HTR-8/SVneo (cell line): Measurements from ENCODE around the gene LOC128125822.

Experiments
- DNase-seq: peaks from one replicate; pipeline ENCODE4 v3.0.0; 2011; ENCODE audit warnings: low spot score, mixed read lengths; ENCODE audit not compliant: insufficient read length
- FAIRE-seq: peaks from 2 replicates; lab custom pipeline; 2011; peaks lifted over from hg19 to GRCh38; lab: Jason Lieb, UNC

Gene LOC128125822

GRCh38 chr6:63553900-63554299 lies 18.4 kb upstream of the LOC128125822 start:
- no peak for DNase-seq

GRCh38 chr6:63554782-63555181 lies 17.5 kb upstream of the LOC128125822 start:
- FAIRE-seq (no peak), DNase-seq (no peak)

More at GRCh38 chr6:63553900-63554299, 18.4 kb upstream of the LOC128125822 start:
- no peak for FAIRE-seq

GRCh38 chr6:63556369-63556768 lies 15.9 kb upstream of the LOC128125822 start:
- no peak for FAIRE-seq
- no peak for DNase-seq

- no peak for DNase-seq
- FAIRE-seq = no peak
These were observed 14.0 kb upstream of the LOC128125822 start for GRCh38 chr6:63558278-63558677.

GRCh38 chr6:63560801-63561287 lies 11.4 kb upstream of the LOC128125822 start:
- FAIRE-seq = no peak
- DNase-seq = peak; percentile 33

- FAIRE-seq = no peak
- no peak for DNase-seq
These were observed 11.0 kb upstream of the LOC128125822 start for GRCh38 chr6:63561288-63561687.

- FAIRE-seq (no peak), DNase-seq (no peak)
These were observed 9.0 kb upstream of the LOC128125822 start for GRCh38 chr6:63563235-63563634.

GRCh38 chr6:63565058-63565726 lies 7.1 kb upstream of the LOC128125822 start:
- DNase-seq = no peak
- no peak for FAIRE-seq

- no peak for FAIRE-seq
- no peak for DNase-seq
These were observed 6.3 kb upstream of the LOC128125822 start for GRCh38 chr6:63565727-63566596.

- FAIRE-seq = no peak
- DNase-seq = no peak
These were observed 4.3 kb upstream of the LOC128125822 start for GRCh38 chr6:63567966-63568365.

GRCh38 chr6:63571361-63572043 lies 778 bp upstream of the LOC128125822 start:
- FAIRE-seq (no peak), DNase-seq (peak; percentile 33)

- DNase-seq = no peak
- no peak for FAIRE-seq
These were observed 431 bp downstream of the LOC128125822 start for GRCh38 chr6:63572747-63573075.

- FAIRE-seq = no peak
- DNase-seq = peak; percentile 45
These were observed 1.0 kb downstream of the LOC128125822 start for GRCh38 chr6:63573076-63573898.

- FAIRE-seq (no peak), DNase-seq (no peak)
These were observed 1.7 kb downstream of the LOC128125822 start for GRCh38 chr6:63573899-63574553.

GRCh38 chr6:63574554-63574900 lies 2.2 kb downstream of the LOC128125822 start:
- FAIRE-seq (no peak), DNase-seq (no peak)

- FAIRE-seq (no peak), DNase-seq (no peak)
These were observed 4.0 kb downstream of the LOC128125822 start for GRCh38 chr6:63576147-63576772.

GRCh38 chr6:63576985-63577712 lies 4.9 kb downstream of the LOC128125822 start:
- FAIRE-seq (no peak), DNase-seq (no peak)

GRCh38 chr6:63578757-63579156 lies 6.5 kb downstream of the LOC128125822 start:
- DNase-seq (no peak), FAIRE-seq (no peak)
